ENCODE data around the gene CIROP. TPM values are rescaled to one million over a fixed set of nuclear protein-coding genes. Genes with fewer than 3 reads are reported as not detected.

The CIROP gene
- total RNA-seq, 1 donor from 2014 or later, result not detected

GRCh38 chr14:23095196-23096108 lies 9.3 kb downstream of the CIROP start, which contains the start of gene C14orf119:
Gene C14orf119, plus strand, starts transcription at chr14:23095505. Its CDS starts 2,154 bp downstream, at chr14:23097659.
- peaks cover 34% of the 10 kb centered on the region for H3K4me1 Mint-ChIP-seq
- no peaks in the 10 kb centered on the region for H3K9me3 Mint-ChIP-seq
- intact Hi-C loops (cut with micrococcal nuclease), result loop anchor here (1.0 to 10.0 kb wide), 11 partner anchors 25 to 1019 kb away; partner anchors contain the start of genes DAD1, DCAF11, NGDN and NRL
- peak; percentile 77 for DNase-seq
- H3K27me3 Mint-ChIP-seq, result no peaks in the 10 kb centered on the region
- ATAC-seq (ENCODE audit: low read depth), result peak; percentile 87
- ChIA-PET POLR2A (interaction anchor here (0.5 to 3.3 kb wide), 42 partner anchors 9 to 1619 kb away, joined by 3 to 50 read pairs (median 4); partner anchors contain the start of genes AP1G2, BCL2L2, CDH24 and CEBPE), CTCF (interaction anchor here (1.1 to 3.0 kb wide), 13 partner anchors 11 to 494 kb away, joined by 3 to 28 read pairs (median 5); partner anchors contain the start of gene PRMT5)
- H3K27ac Mint-ChIP-seq, result no peak within 1 kb of the TSS
- H3K36me3 Mint-ChIP-seq (ENCODE audit: low read depth), result peaks cover 45% of the 10 kb centered on the region
- no peak for TF ChIP-seq CTCF (IDR thresholded peaks at IDR 0.05)
- H3K4me3 Mint-ChIP-seq, result no peak within 1 kb of the TSS

GRCh38 chr14:23094666-23095195 lies 10.1 kb downstream of the CIROP start, which contains the start of gene ACIN1:
Gene ACIN1, minus strand, starts transcription at chr14:23095136. Its CDS starts 24 bp downstream, at chr14:23095112.
- TF ChIP-seq CTCF (IDR thresholded peaks at IDR 0.05), result no peak
- H3K36me3 Mint-ChIP-seq (ENCODE audit: low read depth), result peaks cover 52% of the 10 kb centered on the region
- ChIA-PET CTCF (interaction anchor here (1.1 to 3.0 kb wide), 13 partner anchors 11 to 494 kb away, joined by 3 to 28 read pairs (median 5); partner anchors contain the start of gene PRMT5), POLR2A (interaction anchor here (0.5 to 3.3 kb wide), 46 partner anchors 9 to 1657 kb away, joined by 3 to 50 read pairs (median 4); partner anchors contain the start of genes AP1G2, BCL2L2, CDH24 and CEBPE)
- DNase-seq (peak; percentile 97), ATAC-seq (ENCODE audit: low read depth) (peak; percentile 33)
- H3K4me3 Mint-ChIP-seq, result no peak within 1 kb of the TSS
- intact Hi-C loops (cut with micrococcal nuclease), result loop anchor here (1.0 to 10.0 kb wide), 12 partner anchors 23 to 1020 kb away; partner anchors contain the start of genes DAD1, DCAF11, NGDN and NRL
- no peaks in the 10 kb centered on the region for H3K27me3 Mint-ChIP-seq
- no peak within 1 kb of the TSS for H3K27ac Mint-ChIP-seq
- H3K9me3 Mint-ChIP-seq, result no peaks in the 10 kb centered on the region
- peaks cover 34% of the 10 kb centered on the region for H3K4me1 Mint-ChIP-seq

GRCh38 chr14:23093991-23094665 lies 10.7 kb downstream of the CIROP start:
- H3K9me3 Mint-ChIP-seq, result no peaks in the 10 kb centered on the region
- peaks cover 33% of the 10 kb centered on the region for H3K4me1 Mint-ChIP-seq
- no peak overlapping the region for H3K4me3 Mint-ChIP-seq
- H3K27ac Mint-ChIP-seq, result no peak overlapping the region
- intact Hi-C loops (cut with micrococcal nuclease), result loop anchor here (1.0 to 10.0 kb wide), 4 partner anchors 23 to 1021 kb away; partner anchors contain the start of genes DCAF11, NRL, RBM23 and THTPA
- no peak for DNase-seq
- ChIA-PET CTCF (interaction anchor here (1.1 to 3.0 kb wide), 10 partner anchors 17 to 495 kb away, joined by 3 to 28 read pairs (median 6); partner anchors contain the start of gene PRMT5), POLR2A (interaction anchor here (0.6 to 3.3 kb wide), 36 partner anchors 8 to 1657 kb away, joined by 3 to 50 read pairs (median 5); partner anchors contain the start of genes AP1G2, CDH24, CEBPE and DAD1)
- H3K36me3 Mint-ChIP-seq (ENCODE audit: low read depth), result peaks cover 56% of the 10 kb centered on the region
- no peaks in the 10 kb centered on the region for H3K27me3 Mint-ChIP-seq
- TF ChIP-seq CTCF (IDR thresholded peaks at IDR 0.05), result no peak
- ATAC-seq (ENCODE audit: low read depth), result no peak

- intact Hi-C loops (cut with micrococcal nuclease), result loop anchor here (10.0 kb wide), 2 partner anchors 461 to 1021 kb away; partner anchors contain the start of genes DCAF11, NRL, THTPA and ZFHX2
- Mint-ChIP-seq H3K27me3 (no peaks in the 10 kb centered on the region), H3K36me3 (ENCODE audit: low read depth) (peaks cover 56% of the 10 kb centered on the region), H3K4me1 (peaks cover 32% of the 10 kb centered on the region), H3K9me3 (no peaks in the 10 kb centered on the region), H3K4me3 (no peak overlapping the region), H3K27ac (no peak overlapping the region)
- ChIA-PET POLR2A (interaction anchor here (2.4 to 3.3 kb wide), 3 partner anchors 28 to 228 kb away, joined by 9 to 50 read pairs (median 35); partner anchors contain the start of genes CEBPE, PABPN1 and PRMT5), CTCF (interaction anchor here (1.7 to 3.0 kb wide), 4 partner anchors 16 to 227 kb away, joined by 4 to 28 read pairs (median 22); no protein-coding TSS in a partner anchor)
- DNase-seq (no peak), ATAC-seq (ENCODE audit: low read depth) (no peak)
- no peak for TF ChIP-seq CTCF (IDR thresholded peaks at IDR 0.05)
These were observed 11.3 kb downstream of the CIROP start for GRCh38 chr14:23093526-23093925.
